SK-N-SH (cell line): Measurements from ENCODE around the gene ABR. TPM values are rescaled to one million over a fixed set of nuclear protein-coding genes. Genes with fewer than 3 reads are reported as not detected.

Source experiments
- CTCF ChIA-PET: fragments of 300-600, 350-600 bp; formaldehyde crosslinking; extraction: SDS; loops from one replicate; lab custom pipeline; 2021; lab: Yijun Ruan, JAX
- POLR2A ChIA-PET: fragments of 350-600 bp; sonication (Branson Sonifier 250); formaldehyde crosslinking; extraction: SDS; loops from one replicate; lab custom pipeline; 2020; ENCODE audit warnings: antibody characterized with exemption, inconsistent platforms; lab: Yijun Ruan, JAX
- DNase-seq: peaks from one replicate; pipeline ENCODE4 v3.0.0; 2012
- H2AFZ ChIP-seq: fragments of 200-600 bp; sonication (generic); 2 replicates; pipeline ENCODE4 v1.8.1; 2016; ENCODE audit warnings: antibody characterized with exemption, mild to moderate bottlenecking, low read depth
- H3F3A ChIP-seq: fragments of 200-600 bp; sonication (generic); replicated peaks from 2 replicates; pipeline ENCODE3; 2016; ENCODE audit warnings: antibody characterized with exemption, mild to moderate bottlenecking; ENCODE audit not compliant: insufficient read depth
- H3K27ac ChIP-seq, 2 experiments: fragments of 200-500 bp in 1 of 2; fragments of 200-600 bp in 1 of 2; sonication (Bioruptor generic) in 1 of 2; sonication (generic), shearing (Covaris generic) in 1 of 2; 2 replicates each; pipeline versions ENCODE4 v1.5.1 to v1.6.1; 2014 to 2016; ENCODE audit warnings: low read depth in 2 of 2, inconsistent platforms in 1 of 2, low read length in 1 of 2, mild to moderate bottlenecking in 1 of 2, mixed read lengths in 1 of 2
- H3K27me3 ChIP-seq: fragments of 200-600 bp; sonication (generic), shearing (Covaris generic); 2 replicates; pipeline ENCODE4 v1.6.1; 2016; ENCODE audit warnings: mixed run types; ENCODE audit not compliant: insufficient read depth
- H3K36me3 ChIP-seq, 2 experiments: fragments of 200-500 bp in 1 of 2; fragments of 200-600 bp in 1 of 2; sonication (Bioruptor generic) in 1 of 2; sonication (generic) in 1 of 2; replicated peaks in 1 of 2; 2 replicates each; pipeline versions ENCODE3 to v1.5.1; 2014 to 2016; ENCODE audit warnings: low read length in 1 of 2, mild to moderate bottlenecking in 1 of 2; ENCODE audit not compliant: insufficient read depth in 2 of 2, control insufficient read depth in 1 of 2
- H3K4me1 ChIP-seq, 2 experiments: fragments of 200-500 bp in 1 of 2; fragments of 200-600 bp in 1 of 2; sonication (Bioruptor generic) in 1 of 2; sonication (generic), shearing (Covaris generic) in 1 of 2; 2 replicates each; pipeline versions ENCODE4 v1.5.1 to v1.6.1; 2014 to 2016; ENCODE audit warnings: low read depth in 1 of 2, low read length in 1 of 2, mixed run types in 1 of 2; ENCODE audit not compliant: insufficient read depth in 2 of 2, control insufficient read depth in 1 of 2
- H3K4me2 ChIP-seq: fragments of 200-600 bp; sonication (generic), shearing (Covaris generic); 2 replicates; pipeline ENCODE4 v1.6.1; 2017; ENCODE audit warnings: mixed run types
- H3K4me3 ChIP-seq, 2 experiments: fragments of 200-500 bp in 1 of 2; fragments of 200-600 bp in 1 of 2; sonication (Bioruptor generic) in 1 of 2; sonication (generic), shearing (Covaris generic) in 1 of 2; 2 replicates each; pipeline versions ENCODE4 v1.5.1 to v1.8.1; 2014 to 2016; ENCODE audit warnings: low read depth in 2 of 2, inconsistent platforms in 1 of 2, low read length in 1 of 2, mild to moderate bottlenecking in 1 of 2, mixed read lengths in 1 of 2, moderate library complexity in 1 of 2
- H3K79me2 ChIP-seq: fragments of 200-600 bp; sonication (generic); 2 replicates; pipeline ENCODE4 v1.8.1; 2017; ENCODE audit warnings: mild to moderate bottlenecking; ENCODE audit not compliant: insufficient read depth
- H3K9ac ChIP-seq: fragments of 200-600 bp; sonication (generic); 2 replicates; pipeline ENCODE4 v1.6.1; 2017; ENCODE audit warnings: mixed run types
- H3K9me2 ChIP-seq: fragments of 200-600 bp; sonication (generic); 2 replicates; pipeline ENCODE4 v1.6.1; 2017; ENCODE audit warnings: mixed run types
- H3K9me3 ChIP-seq: fragments of 200-600 bp; sonication (generic); 2 replicates; pipeline ENCODE4 v1.6.1; 2017; ENCODE audit warnings: mixed run types, mild to moderate bottlenecking, moderate library complexity
- H4K20me1 ChIP-seq: fragments of 200-600 bp; sonication (generic); 2 replicates; pipeline ENCODE4 v1.6.1; 2017; ENCODE audit warnings: mild to moderate bottlenecking, mixed run types; ENCODE audit not compliant: insufficient read depth
- CHD2 ChIP-seq: fragments of 150-350 bp; IDR thresholded peaks from 2 replicates; pipeline ENCODE4 v1.6.1; 2018; ENCODE audit warnings: low read length; ENCODE audit not compliant: partially characterized antibody
- CTCF ChIP-seq: fragments of 200-600 bp; sonication (generic); IDR thresholded peaks from 2 replicates; pipeline ENCODE4 v1.6.1; 2017; ENCODE audit warnings: antibody characterized with exemption, mild to moderate bottlenecking, moderate library complexity
- EZH2phosphoT487 ChIP-seq: fragments of 200-600 bp; sonication (generic); IDR thresholded peaks from 2 replicates; pipeline ENCODE4 v1.6.1; 2017; ENCODE audit warnings: low read depth, mixed run types, mild to moderate bottlenecking, antibody characterized with exemption, moderate library complexity, borderline replicate concordance
- FOXM1 ChIP-seq: IDR thresholded peaks from 2 replicates; pipeline ENCODE4 v1.4.0; 2012; ENCODE audit warnings: low read depth, mild to moderate bottlenecking
- GATA2 ChIP-seq: sonication (generic); formaldehyde crosslinking; IDR thresholded peaks from 2 replicates; pipeline ENCODE4 v1.5.0; 2020; ENCODE audit warnings: mild to moderate bottlenecking, missing genetic modification reagents
- MAX ChIP-seq: IDR thresholded peaks from 2 replicates; pipeline ENCODE4 v1.4.0; 2012; ENCODE audit warnings: low read depth
- MEF2A ChIP-seq: IDR thresholded peaks from 2 replicates; pipeline ENCODE4 v1.4.0; 2012; ENCODE audit warnings: low read depth, borderline replicate concordance
- NFIC ChIP-seq: IDR thresholded peaks from 2 replicates; pipeline ENCODE4 v1.4.0; 2012; ENCODE audit warnings: borderline replicate concordance
- NRF1 ChIP-seq: IDR thresholded peaks from 2 replicates; pipeline ENCODE4 v1.6.1; 2012; ENCODE audit warnings: low read depth, mild to moderate bottlenecking, low read length
- RAD21 ChIP-seq: IDR thresholded peaks from 2 replicates; pipeline ENCODE4 v1.6.1; 2012; ENCODE audit warnings: mild to moderate bottlenecking, low read length
- RCOR1 ChIP-seq: fragments of 150-350 bp; IDR thresholded peaks from 2 replicates; pipeline ENCODE4 v1.6.1; 2017; ENCODE audit warnings: antibody characterized with exemption, low read length
- SIN3A ChIP-seq: IDR thresholded peaks from 2 replicates; pipeline ENCODE4 v1.6.1; 2012; ENCODE audit warnings: low read depth, mild to moderate bottlenecking, low read length, moderate library complexity, borderline replicate concordance
- TAF1 ChIP-seq: IDR thresholded peaks from 2 replicates; pipeline ENCODE4 v1.6.1; 2012; ENCODE audit warnings: low read depth, mild to moderate bottlenecking, low read length, moderate library complexity, borderline replicate concordance
- TEAD4 ChIP-seq: IDR thresholded peaks from 2 replicates; pipeline ENCODE4 v1.4.0; 2012; ENCODE audit warnings: mild to moderate bottlenecking, borderline replicate concordance; ENCODE audit not compliant: insufficient read depth
- USF1 ChIP-seq: IDR thresholded peaks from 2 replicates; pipeline ENCODE4 v1.4.0; 2012; ENCODE audit warnings: low read depth, borderline replicate concordance
- USF2 ChIP-seq: fragments of 150-350 bp; IDR thresholded peaks from 2 replicates; pipeline ENCODE4 v1.6.1; 2017; ENCODE audit warnings: antibody characterized with exemption, low read length, low read depth, borderline replicate concordance
- ZBTB33 ChIP-seq: IDR thresholded peaks from 2 replicates; pipeline ENCODE4 v1.4.0; 2012; ENCODE audit warnings: low read depth, borderline replicate concordance
- WGBS: methylation state at CpG from one replicate; pipeline ENCODE4 v1.1.6; 2017; ENCODE audit warnings: low lambda C conversion rate; 5-methylcytosine and 5-hydroxymethylcytosine counted together
- polyA plus RNA-seq, 3 experiments: library from polyadenylated mRNA; depleted of rRNA; stranded (reverse); fragments of >200 nt; gene quantifications; 2 replicates each; pipeline ENCODE4 v1.2.3, GENCODE V29; 2012

The ABR gene
- polyA plus RNA-seq, 1 of the 3 experiments (the other 2 are of a cell fraction), result 117 TPM

GRCh38 chr17:1077986-1078711 lies 101.6 kb downstream of the ABR start:
- ChIA-PET CTCF (interaction anchor here (0.9 to 2.8 kb wide), 4 partner anchors 10 to 109 kb away, joined by 3 to 13 read pairs (median 5); no protein-coding TSS in a partner anchor), POLR2A (interaction anchor here (0.6 to 1.0 kb wide), 2 partner anchors 18 to 84 kb away, joined by 3 read pairs; no protein-coding TSS in a partner anchor)
- peak overlapping the region in 1 of 2 experiments; percentile 53; a peak in 2 of 4 replicates for H3K27ac ChIP-seq
- no peaks in the 10 kb centered on the region; the same call in 1 of the 2 replicates for H3K79me2 ChIP-seq
- TF ChIP-seq GATA2 (CRISPR knock-in tag) (no peak), USF1 (no peak), EZH2phosphoT487 (no peak), NRF1 (no peak), CHD2 (no peak), TEAD4 (no peak), USF2 (no peak), MEF2A (no peak), RCOR1 (no peak), RAD21 (no peak), MAX (no peak), FOXM1 (no peak), TAF1 (no peak), SIN3A (no peak), NFIC (no peak), ZBTB33 (no peak), CTCF (no peak)
- TF ChIP-seq, all 33 proteins: peak for 0
- Histone ChIP-seq H3K36me3 (peaks cover 6 to 17% of the 10 kb centered on the region in 2 experiments), H3K9me3 (no peaks in the 10 kb centered on the region), H3F3A (peaks cover 20% of the 10 kb centered on the region), H4K20me1 (peaks cover 20% of the 10 kb centered on the region), H3K9ac (no peak overlapping the region), H3K4me3 (peak overlapping the region in 1 of 2 experiments; percentile 32; a peak in 2 of 4 replicates), H3K9me2 (no peaks in the 10 kb centered on the region), H3K27me3 (no peaks in the 10 kb centered on the region), H3K4me2 (no peak overlapping the region), H3K4me1 (peaks cover 25 to 30% of the 10 kb centered on the region in 2 experiments; a peak in 3 of 4 replicates), H2AFZ (no peak overlapping the region)
- DNase-seq, result peak; percentile 58
- 87% methylated on average over 36 of the region's 42 CpGs for WGBS
